ENCODE data around the gene ARHGAP11A.

- TF ChIP-seq, protein P1, sequence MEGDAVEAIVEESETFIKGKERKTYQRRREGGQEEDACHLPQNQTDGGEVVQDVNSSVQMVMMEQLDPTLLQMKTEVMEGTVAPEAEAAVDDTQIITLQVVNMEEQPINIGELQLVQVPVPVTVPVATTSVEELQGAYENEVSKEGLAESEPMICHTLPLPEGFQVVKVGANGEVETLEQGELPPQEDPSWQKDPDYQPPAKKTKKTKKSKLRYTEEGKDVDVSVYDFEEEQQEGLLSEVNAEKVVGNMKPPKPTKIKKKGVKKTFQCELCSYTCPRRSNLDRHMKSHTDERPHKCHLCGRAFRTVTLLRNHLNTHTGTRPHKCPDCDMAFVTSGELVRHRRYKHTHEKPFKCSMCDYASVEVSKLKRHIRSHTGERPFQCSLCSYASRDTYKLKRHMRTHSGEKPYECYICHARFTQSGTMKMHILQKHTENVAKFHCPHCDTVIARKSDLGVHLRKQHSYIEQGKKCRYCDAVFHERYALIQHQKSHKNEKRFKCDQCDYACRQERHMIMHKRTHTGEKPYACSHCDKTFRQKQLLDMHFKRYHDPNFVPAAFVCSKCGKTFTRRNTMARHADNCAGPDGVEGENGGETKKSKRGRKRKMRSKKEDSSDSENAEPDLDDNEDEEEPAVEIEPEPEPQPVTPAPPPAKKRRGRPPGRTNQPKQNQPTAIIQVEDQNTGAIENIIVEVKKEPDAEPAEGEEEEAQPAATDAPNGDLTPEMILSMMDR (IDR thresholded peaks at IDR 0.05; ENCODE audit: low read length) = no peak
- no peak for TF ChIP-seq EZH2 (IDR thresholded peaks at IDR 0.05; ENCODE audit: borderline replicate concordance, low read length)
Measured at GRCh38 chr15:32682569-32682968, 67.3 kb downstream of the ARHGAP11A start.
